ENCODE results near the gene ZNF732. TPM values are rescaled to one million over a fixed set of nuclear protein-coding genes. Genes with fewer than 3 reads are reported as not detected.
A peak's percentile ranks its signal among the peaks of the same experiment; 100 is the strongest.

The ZNF732 gene
- total RNA-seq (1 to 10 TPM in 1 of 9 donors, under 1 TPM in 3, not detected in 5; 0.11 to 1.7 (median 0.49) TPM), polyA plus RNA-seq (under 1 TPM in 1 of 3 donors, not detected in 2; 0.08 TPM)
- long read RNA-seq, donor 1: 0 reads
- long read RNA-seq, donor 2: 0 reads
- long read RNA-seq, donor 3: 0 reads
- long read RNA-seq, donor 4: 0 reads
- long read RNA-seq, donor 5: 0 reads
- long read RNA-seq, donor 6: 0 reads
- long read RNA-seq, donor 7: 0 reads
- long read RNA-seq, donor 8: 0 reads
- long read RNA-seq, donor 9: 0 reads
- long read RNA-seq, donor 10: 0 reads

- WGBS, 4 donors: 3 to 7% (median 5%) methylated on average over 7 to 53 of the region's 53 CpGs
- Histone ChIP-seq H3K27ac (no peak within 1 kb of the TSS), H3K4me1 (replicated peaks in 1 of 2) (no peaks in the 10 kb centered on the region), H3K27me3 (peaks cover 7% of the 10 kb centered on the region), H3K36me3 (replicated peaks in 1 of 2) (no peaks in the 10 kb centered on the region), H3K4me3 (peak within 1 kb of the TSS in 1 of 4 donors; percentile 26), H3K9me3 (replicated peaks in 1 of 3) (no peaks in the 10 kb centered on the region)
- DNase-seq: peak in 3 of 7 donors; percentile 17 to 72 (median 27)
- no peak for TF ChIP-seq CTCF (IDR thresholded peaks at IDR 0.05)
- intact Hi-C loops (cut with DNase I): no loop called here
Measured at GRCh38 chr4:304969-305680, at the start of gene ZNF732. Gene ZNF732 (minus strand): TSS chr4:305474. CDS start chr4:305310, 164 bp downstream.

- no peak for DNase-seq
- Histone ChIP-seq H3K27ac (no peak overlapping the region), H3K36me3 (replicated peaks in 1 of 2) (peaks cover 0 to 11% of the 10 kb centered on the region in 2 donors), H3K4me1 (replicated peaks in 1 of 2) (peaks cover 10 to 12% of the 10 kb centered on the region in 2 donors), H3K9me3 (replicated peaks in 1 of 3) (no peaks in the 10 kb centered on the region), H3K27me3 (no peaks in the 10 kb centered on the region), H3K4me3 (no peak overlapping the region)
- WGBS, 4 donors: 90 to 95% (median 93%) methylated on average over 4 of the region's 4 CpGs
- TF ChIP-seq POLR2A (IDR thresholded peaks at IDR 0.05) (no peak), CTCF (IDR thresholded peaks at IDR 0.05) (peak in 5 of 6 experiments; percentile 10 to 21 (median 18))
- intact Hi-C loops (cut with DNase I): no loop called here
Measured at GRCh38 chr4:340011-340410, 34.7 kb upstream of the ZNF732 start.

- H3K36me3 ChIP-seq (replicated peaks in 1 of 2): no peaks in the 10 kb centered on the region
- H3K4me3 ChIP-seq: peak overlapping the region in 3 of 4 donors; percentile 54 to 96 (median 86)
- no peak for TF ChIP-seq POLR2A (IDR thresholded peaks at IDR 0.05)
- TF ChIP-seq CTCF (IDR thresholded peaks at IDR 0.05): no peak
- 22 to 36% (median 30%) methylated on average over 10 to 13 of the region's 13 CpGs for WGBS, 4 donors
- H3K27ac ChIP-seq: peak overlapping the region in 2 of 5 donors; percentile 91 to 96
- peaks cover 10 to 12% of the 10 kb centered on the region in 2 donors for H3K4me1 ChIP-seq (replicated peaks in 1 of 2)
- intact Hi-C loops (cut with DNase I): no loop called here
- DNase-seq: peak in 4 of 7 donors; percentile 13 to 57 (median 22)
- no peaks in the 10 kb centered on the region for H3K9me3 ChIP-seq (replicated peaks in 1 of 3)
- no peaks in the 10 kb centered on the region for H3K27me3 ChIP-seq
Measured at GRCh38 chr4:338759-339097, 33.5 kb upstream of the ZNF732 start.

- Histone ChIP-seq H3K36me3 (replicated peaks in 1 of 2) (no peaks in the 10 kb centered on the region), H3K4me3 (peak overlapping the region; percentile 54 to 96 (median 84)), H3K27ac (peak overlapping the region; percentile 87 to 96 (median 91)), H3K4me1 (replicated peaks in 1 of 2) (peaks cover 10 to 12% of the 10 kb centered on the region in 2 donors), H3K9me3 (replicated peaks in 1 of 3) (no peaks in the 10 kb centered on the region), H3K27me3 (no peaks in the 10 kb centered on the region)
- peak in 6 of 7 donors; percentile 12 to 73 (median 56) for DNase-seq
- intact Hi-C loops (cut with DNase I): no loop called here
- no peak for TF ChIP-seq CTCF (IDR thresholded peaks at IDR 0.05)
- TF ChIP-seq POLR2A (IDR thresholded peaks at IDR 0.05): no peak
- WGBS, 4 donors: 2 to 12% (median 3%) methylated on average over 19 to 52 of the region's 52 CpGs
Measured at GRCh38 chr4:337932-338758, 32.9 kb upstream of the ZNF732 start.
